Eye (tissue), 1 donor: ENCODE results near the gene MTSS2.
A peak's percentile ranks its signal among the peaks of the same experiment; 100 is the strongest.
"Not testable (repeated sequence)": the region's sequence is repeated elsewhere in the genome, so short reads cannot be mapped to it uniquely, and the experiment has no call there.

ENCODE experiments used
- DNase-seq: peaks from one replicate; pipeline ENCODE4 v3.0.0-alpha.2; 2015

Gene MTSS2

GRCh38 chr16:70651524-70651923 is 34.3 kb downstream of the MTSS2 start:
- DNase-seq, result no peak

GRCh38 chr16:70650216-70650615 is 35.6 kb downstream of the MTSS2 start:
- DNase-seq, result no peak

GRCh38 chr16:70649300-70649699 is 36.6 kb downstream of the MTSS2 start:
- DNase-seq, result no peak

GRCh38 chr16:70648606-70649005 is 37.2 kb downstream of the MTSS2 start:
- DNase-seq, result no peak

- DNase-seq, result no peak
Observed at GRCh38 chr16:70647441-70648359, 38.2 kb downstream of the MTSS2 start.

GRCh38 chr16:70646260-70647241 is 39.3 kb downstream of the MTSS2 start, which contains the start of gene IL34:
Gene IL34, plus strand, starts transcription at chr16:70646559. Its CDS starts 389 bp downstream, at chr16:70646948.
- DNase-seq, result peak; percentile 85

GRCh38 chr16:70644763-70645597 is 40.9 kb downstream of the MTSS2 start:
- no peak for DNase-seq

- not testable (repeated sequence) for DNase-seq
Observed at GRCh38 chr16:70643264-70643663, 42.6 kb downstream of the MTSS2 start.

- DNase-seq, result no peak
Observed at GRCh38 chr16:70642633-70643032, 43.2 kb downstream of the MTSS2 start.

GRCh38 chr16:70638814-70639792 is 46.8 kb downstream of the MTSS2 start:
- DNase-seq, result no peak
